Liver (tissue), 9 donors: ENCODE data around the gene CCDC8. TPM values are rescaled to one million over a fixed set of nuclear protein-coding genes. Genes with fewer than 3 reads are reported as not detected.

Experiments
- DNase-seq: peaks from one replicate; pipeline ENCODE4 v3.0.0-alpha.2; 2017; ENCODE audit warnings: low spot score
- H3K27ac ChIP-seq, 2 donors: one replicate each; pipeline ENCODE4 v1.7.0; 2013; ENCODE audit warnings: inconsistent platforms in 2 of 2, low read length in 2 of 2, control low read depth in 1 of 2, low read depth in 1 of 2, mild to moderate bottlenecking in 1 of 2
- H3K27me3 ChIP-seq, 4 donors: one replicate each; pipeline versions ENCODE4 v1.6.1 to v1.7.0; 2013; ENCODE audit warnings: low read length in 3 of 4, inconsistent platforms in 1 of 4, mild to moderate bottlenecking in 1 of 4, moderate library complexity in 1 of 4; ENCODE audit not compliant: control insufficient read depth in 4 of 4, insufficient read depth in 4 of 4
- H3K36me3 ChIP-seq, 4 donors: one replicate each; pipeline versions ENCODE4 v1.6.1 to v1.7.0; 2013; ENCODE audit warnings: low read length in 3 of 4, mild to moderate bottlenecking in 3 of 4, low read depth in 1 of 4, moderate library complexity in 1 of 4; ENCODE audit not compliant: control insufficient read depth in 4 of 4, insufficient read depth in 3 of 4
- H3K4me1 ChIP-seq, 4 donors: one replicate each; pipeline versions ENCODE4 v1.6.1 to v1.7.0; 2013; ENCODE audit warnings: low read length in 3 of 4, mild to moderate bottlenecking in 3 of 4, moderate library complexity in 1 of 4; ENCODE audit not compliant: control insufficient read depth in 4 of 4, insufficient read depth in 4 of 4
- H3K4me3 ChIP-seq, 3 donors: one replicate each; pipeline versions ENCODE4 v1.6.1 to v1.7.0; 2013; ENCODE audit warnings: low read length in 3 of 3, control low read depth in 1 of 3, low read depth in 1 of 3, mild to moderate bottlenecking in 1 of 3
- H3K9ac ChIP-seq, 2 donors: one replicate each; pipeline ENCODE4 v1.7.0; 2013; ENCODE audit warnings: low read length in 2 of 2, mild to moderate bottlenecking in 2 of 2, moderate library complexity in 2 of 2, control low read depth in 1 of 2, low read depth in 1 of 2
- H3K9me3 ChIP-seq, 4 donors: one replicate each; pipeline versions ENCODE4 v1.6.1 to v1.7.0; 2013; ENCODE audit warnings: low read length in 3 of 4; ENCODE audit not compliant: control insufficient read depth in 4 of 4
- EGR1 ChIP-seq, 2 donors: IDR thresholded peaks; 2 replicates each; pipeline ENCODE4 v1.6.1; 2016 to 2018; ENCODE audit warnings: antibody characterized with exemption in 2 of 2, low read depth in 2 of 2
- FOXA1 ChIP-seq: IDR thresholded peaks from 2 replicates; pipeline ENCODE4 v1.6.1; 2016; ENCODE audit warnings: antibody characterized with exemption
- FOXA2 ChIP-seq: IDR thresholded peaks from 2 replicates; pipeline ENCODE4 v1.6.1; 2016; ENCODE audit warnings: antibody characterized with exemption
- HNF4A ChIP-seq, 2 donors: conservative IDR thresholded peaks; 2 replicates each; pipeline ENCODE4 v1.6.1; 2016; ENCODE audit warnings: antibody characterized with exemption in 2 of 2, mild to moderate bottlenecking in 2 of 2
- HNF4G ChIP-seq: IDR thresholded peaks from 2 replicates; pipeline ENCODE4 v1.6.1; 2016; ENCODE audit warnings: antibody characterized with exemption
- MAX ChIP-seq: IDR thresholded peaks from 2 replicates; pipeline ENCODE4 v1.6.1; 2016; ENCODE audit warnings: antibody characterized with exemption
- NR2F2 ChIP-seq: IDR thresholded peaks from 2 replicates; pipeline ENCODE4 v1.6.1; 2016; ENCODE audit warnings: antibody characterized with exemption
- RAD21 ChIP-seq, 2 donors: IDR thresholded peaks; 2 replicates each; pipeline ENCODE4 v1.6.1; 2016; ENCODE audit warnings: antibody characterized with exemption in 2 of 2, mild to moderate bottlenecking in 2 of 2
- REST ChIP-seq: IDR thresholded peaks from 2 replicates; pipeline ENCODE4 v1.6.1; 2016; ENCODE audit warnings: antibody characterized with exemption, mild to moderate bottlenecking
- RXRA ChIP-seq, 2 donors: IDR thresholded peaks; 2 replicates each; pipeline ENCODE4 v1.6.1; 2017 to 2018; ENCODE audit warnings: antibody characterized with exemption in 2 of 2, mild to moderate bottlenecking in 1 of 2
- YY1 ChIP-seq: IDR thresholded peaks from 2 replicates; pipeline ENCODE4 v1.6.1; 2016; ENCODE audit warnings: antibody characterized with exemption, mild to moderate bottlenecking
- WGBS: extraction: QIAGEN DNeasy Blood & Tissue Kit; methylation state at CpG from one replicate; pipeline ENCODE4 v1.1.7; 2013; 5-methylcytosine and 5-hydroxymethylcytosine counted together
- polyA plus RNA-seq, 2 donors: library from polyadenylated mRNA; stranded (reverse) in 1 of 2; unstranded in 1 of 2; fragments of 200-250 nt in 1 of 2; fragments of >200 nt in 1 of 2; fragmentation: Nextera tagmentation in 1 of 2; extraction: Ambion mirVana in 1 of 2; gene quantifications; one replicate each; pipeline versions ENCODE4 v1.2.1 to v1.2.3, GENCODE V29; 2013 to 2015
- total RNA-seq, 2 donors: library from RNA; depleted of rRNA; stranded (reverse); fragments of >200 nt; gene quantifications; one replicate each; pipeline ENCODE4 v1.2.3, GENCODE V29; 2014
- TF ChIP-seq, protein P1 (sequence below): IDR thresholded peaks from 2 replicates; pipeline ENCODE4 v1.6.1; 2016; ENCODE audit warnings: antibody characterized with exemption
- TF ChIP-seq, protein P2 (sequence below): IDR thresholded peaks from 2 replicates; pipeline ENCODE4 v1.6.1; 2016; ENCODE audit warnings: antibody characterized with exemption
- donor health status: healthy.
- donor health status: healthy.
- donor health status: healthy.
- donor health status: healthy.
- donor health status: healthy.

Gene CCDC8
- total and polyA plus RNA-seq, 4 donors = 0.18 to 5.9 (median 0.62) TPM

GRCh38 chr19:46390866-46391265, 22.5 kb downstream of the CCDC8 start:
- H3K9me3 ChIP-seq = no peaks in the 10 kb centered on the region
- no peak overlapping the region for H3K9ac ChIP-seq
- WGBS = 95% methylated on average over 18 of the region's 18 CpGs
- H3K4me3 ChIP-seq = no peak overlapping the region
- peaks cover 0 to 5% (median 3%) of the 10 kb centered on the region in 4 donors for H3K4me1 ChIP-seq
- TF ChIP-seq RXRA (IDR thresholded peaks at IDR 0.05) = no peak
- TF ChIP-seq HNF4A (conservative IDR thresholded peaks at IDR 0.05) = no peak
- no peak for TF ChIP-seq MAX
- TF ChIP-seq FOXA2 = no peak
- TF ChIP-seq HNF4G = no peak
- peaks cover 0 to 43% (median 19%) of the 10 kb centered on the region in 4 donors for H3K36me3 ChIP-seq
- H3K27ac ChIP-seq = no peak overlapping the region
- H3K27me3 ChIP-seq = no peaks in the 10 kb centered on the region
- no peak for DNase-seq

GRCh38 chr19:46390121-46390858, 23.1 kb downstream of the CCDC8 start:
- Histone ChIP-seq H3K4me1 (peaks cover 0 to 5% (median 3%) of the 10 kb centered on the region in 4 donors), H3K4me3 (no peak overlapping the region), H3K27me3 (no peaks in the 10 kb centered on the region), H3K36me3 (peaks cover 0 to 43% (median 19%) of the 10 kb centered on the region in 4 donors), H3K9ac (no peak overlapping the region), H3K9me3 (no peaks in the 10 kb centered on the region), H3K27ac (no peak overlapping the region)
- TF ChIP-seq, protein P1, sequence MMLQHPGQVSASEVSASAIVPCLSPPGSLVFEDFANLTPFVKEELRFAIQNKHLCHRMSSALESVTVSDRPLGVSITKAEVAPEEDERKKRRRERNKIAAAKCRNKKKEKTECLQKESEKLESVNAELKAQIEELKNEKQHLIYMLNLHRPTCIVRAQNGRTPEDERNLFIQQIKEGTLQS = no peak
- TF ChIP-seq YY1 = no peak
- DNase-seq = no peak
- WGBS = 96% methylated on average over 16 of the region's 16 CpGs

- peaks cover 8 to 50% (median 21%) of the 10 kb centered on the region in 4 donors for H3K36me3 ChIP-seq
- H3K9me3 ChIP-seq = no peaks in the 10 kb centered on the region
- H3K4me3 ChIP-seq = no peak overlapping the region
- no peaks in the 10 kb centered on the region for H3K27me3 ChIP-seq
- peaks cover 0 to 5% (median 3%) of the 10 kb centered on the region in 4 donors for H3K4me1 ChIP-seq
- no peak overlapping the region for H3K9ac ChIP-seq
- no peak for DNase-seq
- WGBS = 94% methylated on average over 25 of the region's 25 CpGs
- TF ChIP-seq RAD21 (IDR thresholded peaks at IDR 0.05) = no peak
- H3K27ac ChIP-seq = no peak overlapping the region
These were observed 24.9 kb downstream of the CCDC8 start for GRCh38 chr19:46388311-46389095.

GRCh38 chr19:46387713-46388130, 25.6 kb downstream of the CCDC8 start:
- 97% methylated on average over 10 of the region's 10 CpGs for WGBS
- H3K9me3 ChIP-seq = no peaks in the 10 kb centered on the region
- peaks cover 8 to 51% (median 24%) of the 10 kb centered on the region in 4 donors for H3K36me3 ChIP-seq
- no peak overlapping the region for H3K9ac ChIP-seq
- TF ChIP-seq, protein P2, sequence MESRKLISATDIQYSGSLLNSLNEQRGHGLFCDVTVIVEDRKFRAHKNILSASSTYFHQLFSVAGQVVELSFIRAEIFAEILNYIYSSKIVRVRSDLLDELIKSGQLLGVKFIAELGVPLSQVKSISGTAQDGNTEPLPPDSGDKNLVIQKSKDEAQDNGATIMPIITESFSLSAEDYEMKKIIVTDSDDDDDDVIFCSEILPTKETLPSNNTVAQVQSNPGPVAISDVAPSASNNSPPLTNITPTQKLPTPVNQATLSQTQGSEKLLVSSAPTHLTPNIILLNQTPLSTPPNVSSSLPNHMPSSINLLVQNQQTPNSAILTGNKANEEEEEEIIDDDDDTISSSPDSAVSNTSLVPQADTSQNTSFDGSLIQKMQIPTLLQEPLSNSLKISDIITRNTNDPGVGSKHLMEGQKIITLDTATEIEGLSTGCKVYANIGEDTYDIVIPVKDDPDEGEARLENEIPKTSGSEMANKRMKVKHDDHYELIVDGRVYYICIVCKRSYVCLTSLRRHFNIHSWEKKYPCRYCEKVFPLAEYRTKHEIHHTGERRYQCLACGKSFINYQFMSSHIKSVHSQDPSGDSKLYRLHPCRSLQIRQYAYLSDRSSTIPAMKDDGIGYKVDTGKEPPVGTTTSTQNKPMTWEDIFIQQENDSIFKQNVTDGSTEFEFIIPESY = no peak
- TF ChIP-seq REST (no peak), HNF4A (conservative IDR thresholded peaks at IDR 0.05) (no peak), NR2F2 (no peak), RAD21 (IDR thresholded peaks at IDR 0.05) (no peak), EGR1 (IDR thresholded peaks at IDR 0.05; ENCODE audit: low read depth in 2 of 2) (no peak), FOXA1 (no peak)
- H3K27me3 ChIP-seq = no peaks in the 10 kb centered on the region
- H3K4me1 ChIP-seq = peaks cover 0 to 5% (median 3%) of the 10 kb centered on the region in 4 donors
- DNase-seq = no peak
- no peak overlapping the region for H3K27ac ChIP-seq
- H3K4me3 ChIP-seq = no peak overlapping the region
